GM21737 (cell line): ENCODE measurements around the gene AFF3.

ENCODE experiments used
- ATAC-seq: cut with Tn5 transposase; IDR thresholded peaks from one replicate; pipeline ENCODE4 v1.9.1; 2021; ENCODE audit warnings: mild to moderate bottlenecking, moderate library complexity; ENCODE audit not compliant: unreplicated experiment

Gene AFF3

DNA sequence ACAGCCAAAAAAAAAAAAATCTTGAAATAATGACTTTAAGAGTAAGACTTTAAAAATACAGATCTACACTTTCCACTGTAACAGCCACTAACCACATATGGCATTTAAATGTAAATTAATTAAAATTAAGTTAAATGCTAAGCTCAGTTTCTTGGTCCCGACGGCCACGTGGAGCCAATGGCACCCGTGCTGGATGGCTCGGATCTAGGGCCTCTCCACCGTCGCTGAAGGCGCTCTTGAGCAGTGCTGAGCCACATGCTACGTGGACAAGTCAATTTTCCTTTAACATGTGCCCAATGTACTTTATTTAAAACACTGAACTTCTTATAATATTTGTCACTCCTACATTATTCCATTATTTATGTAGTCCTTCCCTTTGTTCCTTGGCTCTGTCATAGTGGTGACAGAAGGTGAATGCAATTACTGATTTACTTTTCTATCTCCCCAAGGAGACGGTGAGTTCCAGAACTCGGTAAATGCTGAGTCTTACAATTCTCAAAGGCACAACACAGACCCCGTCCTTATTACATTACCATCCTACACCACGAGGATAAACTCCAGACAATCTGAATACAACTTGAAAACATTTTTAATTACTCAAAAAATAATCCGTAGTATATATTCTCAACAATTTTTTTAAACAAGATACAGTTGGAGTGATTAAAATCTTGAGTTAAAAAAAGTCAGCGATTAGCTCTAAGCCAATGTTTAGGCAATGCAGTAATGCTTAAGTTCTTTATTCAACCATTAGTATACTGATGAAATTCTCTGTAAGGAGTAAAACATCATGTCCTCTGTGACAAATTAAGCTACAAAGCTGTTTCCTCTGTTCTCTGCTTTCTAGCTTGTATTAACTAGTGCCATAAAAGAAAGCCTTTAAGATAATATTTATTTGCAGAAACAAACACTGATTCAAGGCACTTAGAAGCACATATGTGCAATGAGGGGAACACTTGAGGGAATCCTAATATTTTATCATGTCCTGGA is 95.1 kb downstream of the AFF3 start:
- no peak for ATAC-seq

DNA sequence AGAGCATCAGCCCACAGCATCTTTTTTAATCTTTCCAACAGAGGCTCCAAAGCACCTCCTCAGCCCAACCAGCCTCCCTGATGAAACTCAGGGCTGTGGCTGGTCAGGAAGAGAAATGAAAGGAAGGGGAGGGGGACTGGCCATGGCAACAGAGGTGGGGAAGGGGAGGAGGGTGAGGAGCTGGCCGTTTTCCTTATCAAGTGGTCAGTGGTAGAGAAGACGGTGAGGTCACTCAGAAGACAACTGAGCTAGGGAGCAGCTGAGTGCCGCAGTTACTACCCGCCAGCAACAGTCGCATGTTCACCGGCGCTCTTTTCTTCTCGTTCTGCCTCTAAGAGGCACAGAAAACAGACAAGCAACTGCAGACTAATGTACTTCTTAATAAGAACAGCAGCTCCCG is 97.4 kb downstream of the AFF3 start:
- ATAC-seq = no peak

DNA sequence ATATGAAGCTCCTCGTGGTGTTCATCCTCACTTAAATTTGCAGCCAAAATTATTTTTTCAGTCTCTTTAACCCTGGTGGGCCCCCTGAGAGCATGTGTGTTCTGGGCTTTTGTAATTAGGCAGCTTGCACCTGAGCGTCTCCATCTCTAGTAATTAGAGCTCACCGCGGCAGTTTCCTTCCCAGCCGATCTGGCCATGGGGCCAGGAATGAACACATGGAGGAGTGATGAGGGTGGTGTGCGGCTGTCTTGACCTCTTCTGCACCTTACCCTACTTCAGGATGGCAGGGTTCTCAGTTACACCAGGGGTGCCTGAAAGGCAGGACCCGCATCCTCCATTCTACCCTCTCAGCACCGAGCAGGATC is 98.5 kb downstream of the AFF3 start:
- no peak for ATAC-seq

DNA sequence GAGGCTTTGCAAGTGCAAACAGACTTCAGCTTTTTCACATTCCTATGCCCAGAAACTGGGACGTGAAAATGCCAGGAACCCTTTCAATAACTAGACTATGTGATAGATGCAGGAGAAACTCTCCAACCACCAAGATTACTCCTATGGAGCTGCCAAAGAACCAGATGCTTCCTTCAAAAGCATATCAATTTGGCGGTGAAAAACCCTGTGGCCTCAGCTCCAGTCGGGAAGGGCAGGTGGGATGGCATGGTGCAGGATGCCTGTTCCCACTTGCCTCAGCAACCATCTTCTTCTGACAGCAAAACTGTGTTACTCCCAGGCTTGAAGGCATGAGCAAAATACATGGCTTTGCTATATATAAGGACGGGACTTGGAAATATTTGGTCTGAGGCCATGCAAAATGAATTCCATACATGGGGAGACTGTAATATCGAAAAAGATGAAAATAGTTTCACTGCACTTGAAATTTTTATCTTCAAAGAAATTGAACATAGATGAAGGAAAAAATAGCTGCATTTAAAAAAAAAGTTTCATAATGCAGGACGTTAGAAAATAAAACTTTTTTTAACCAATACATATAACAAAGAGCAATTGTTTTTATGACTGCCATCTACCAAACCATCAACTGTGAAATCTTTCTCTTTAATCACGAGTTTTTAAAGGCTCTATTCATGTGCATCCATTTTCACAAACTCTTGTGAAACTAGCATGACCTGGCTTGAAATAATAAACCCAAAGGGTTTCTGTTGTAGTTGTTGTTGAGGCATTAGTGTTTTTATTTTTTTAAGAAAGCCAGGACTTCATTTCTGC is 99.1 kb downstream of the AFF3 start:
- no peak for ATAC-seq

DNA sequence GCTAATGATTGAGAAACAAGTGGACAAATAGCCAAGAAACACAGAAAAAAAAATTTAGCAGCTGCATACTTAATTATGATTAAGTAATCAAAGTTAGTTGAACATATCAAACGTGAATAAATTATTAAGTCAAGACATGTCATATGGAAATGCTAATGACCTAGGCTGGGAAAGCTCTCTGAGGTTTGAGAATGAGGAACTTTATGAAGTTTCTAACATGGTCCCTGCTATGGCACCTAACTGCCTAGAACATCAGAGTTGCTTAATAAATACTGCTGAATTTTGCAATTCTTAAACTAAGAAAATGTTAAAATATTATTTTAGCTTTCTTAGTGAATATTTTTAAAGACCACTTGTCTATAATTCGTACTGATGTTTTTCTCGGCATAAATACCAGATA is 99.8 kb downstream of the AFF3 start:
- ATAC-seq = no peak

DNA sequence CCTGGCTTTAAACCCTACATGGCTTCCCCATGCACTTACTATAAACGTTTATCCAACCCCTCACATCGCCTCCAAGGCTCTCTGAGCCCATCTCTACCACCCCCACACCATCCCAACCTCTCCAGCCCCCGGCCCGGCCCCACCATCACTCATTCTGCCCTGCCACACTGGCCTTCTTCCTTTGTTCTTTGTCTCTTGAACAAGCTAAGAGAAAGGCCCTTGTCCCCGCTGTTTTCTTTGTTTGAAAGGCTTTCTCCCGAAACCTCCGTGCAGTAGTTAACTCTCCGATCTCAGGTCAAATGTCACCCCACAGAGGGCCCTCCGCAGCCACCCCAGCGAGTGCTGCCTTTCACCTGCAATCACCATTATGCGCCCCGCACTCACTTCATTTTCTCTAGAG is 100.4 kb downstream of the AFF3 start:
- ATAC-seq = no peak

DNA sequence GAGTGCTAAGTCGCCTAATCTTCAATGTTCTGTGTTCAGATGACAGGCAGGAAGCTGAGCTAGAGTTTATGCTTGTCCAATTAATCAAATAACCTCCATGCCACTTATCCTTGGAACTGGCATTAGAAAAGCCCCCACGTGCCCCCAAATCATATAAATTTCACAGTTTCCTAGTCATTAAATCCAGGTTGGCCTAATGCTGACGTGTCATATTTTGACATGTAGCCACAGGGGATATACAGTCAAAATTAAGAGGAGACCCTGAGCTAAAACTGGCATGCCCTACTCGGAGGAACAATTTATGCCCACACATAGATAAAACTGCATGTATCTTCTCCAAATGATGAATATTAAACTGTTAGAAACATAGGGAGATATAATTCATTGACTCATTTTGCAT is 101.0 kb downstream of the AFF3 start:
- ATAC-seq = no peak

DNA sequence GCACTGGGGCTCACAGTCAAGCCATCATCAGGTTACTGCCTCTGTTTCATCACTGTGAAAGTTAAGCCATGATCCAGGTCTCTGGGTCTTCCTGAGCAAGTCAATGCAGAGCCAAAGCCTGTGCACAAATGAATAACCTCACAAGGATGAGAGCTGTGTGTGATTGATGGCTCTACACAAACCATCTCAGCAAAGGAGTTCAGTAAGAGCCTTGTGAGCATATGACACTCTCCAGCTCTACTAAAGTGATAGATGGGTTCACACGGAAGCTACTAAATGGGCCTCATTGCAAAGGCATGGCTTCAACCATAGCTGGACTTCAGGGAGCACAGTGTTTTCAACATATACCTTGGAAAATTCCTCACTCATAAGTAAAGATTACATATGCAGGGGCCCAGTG is 101.5 kb downstream of the AFF3 start:
- ATAC-seq = no peak

DNA sequence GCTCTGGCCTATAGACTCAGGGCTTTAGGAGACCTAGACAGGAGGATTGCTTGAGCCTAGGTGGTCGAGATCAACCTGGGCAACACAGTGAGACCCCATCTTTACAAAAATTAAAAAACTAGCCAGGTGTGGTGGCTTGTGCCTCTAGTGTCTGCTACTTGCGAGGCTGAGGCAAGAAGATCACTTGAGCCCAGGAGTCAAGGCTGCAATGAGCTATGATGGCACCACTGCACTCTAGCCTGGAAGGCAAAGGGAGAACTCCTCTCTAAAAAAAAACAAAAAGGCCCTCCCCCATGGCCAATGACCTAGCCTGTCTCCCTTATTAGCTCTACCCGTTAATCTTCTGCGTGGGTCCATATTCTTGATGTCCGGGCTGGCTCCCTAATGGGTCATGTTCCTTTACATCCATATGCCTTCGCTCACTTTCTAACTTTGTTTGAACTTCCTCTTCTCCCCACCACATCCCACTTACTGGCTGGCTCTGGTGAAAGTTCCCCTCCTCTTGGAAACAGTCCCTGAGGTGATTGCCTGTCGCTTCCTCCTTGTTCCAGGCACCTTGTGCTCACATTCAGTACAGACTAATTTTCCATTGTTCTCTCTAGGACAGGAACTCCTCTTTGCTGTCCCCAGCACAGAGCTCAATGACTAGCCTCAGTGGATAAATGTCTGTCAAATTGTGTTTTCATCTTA is 103.0 kb downstream of the AFF3 start:
- ATAC-seq = no peak

DNA sequence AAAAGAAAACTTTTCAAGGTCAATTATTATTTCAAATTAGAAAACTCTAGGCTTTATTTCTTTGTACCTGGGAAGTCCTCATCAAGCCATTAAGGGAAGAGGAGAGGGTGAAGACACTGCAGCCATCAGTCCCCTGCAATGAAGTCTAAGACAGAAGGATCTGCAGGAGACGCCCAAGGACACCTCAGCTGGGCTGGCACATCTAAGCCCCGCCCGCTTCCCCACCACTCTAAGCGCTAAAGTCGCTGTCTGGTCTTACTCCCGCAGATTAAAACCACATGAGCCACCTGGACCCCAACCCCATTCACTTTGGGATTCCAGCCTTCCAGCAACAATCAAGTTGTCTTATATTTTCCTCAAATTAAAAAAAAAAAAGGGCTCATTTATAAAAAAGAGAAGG is 104.4 kb downstream of the AFF3 start:
- no peak for ATAC-seq

DNA sequence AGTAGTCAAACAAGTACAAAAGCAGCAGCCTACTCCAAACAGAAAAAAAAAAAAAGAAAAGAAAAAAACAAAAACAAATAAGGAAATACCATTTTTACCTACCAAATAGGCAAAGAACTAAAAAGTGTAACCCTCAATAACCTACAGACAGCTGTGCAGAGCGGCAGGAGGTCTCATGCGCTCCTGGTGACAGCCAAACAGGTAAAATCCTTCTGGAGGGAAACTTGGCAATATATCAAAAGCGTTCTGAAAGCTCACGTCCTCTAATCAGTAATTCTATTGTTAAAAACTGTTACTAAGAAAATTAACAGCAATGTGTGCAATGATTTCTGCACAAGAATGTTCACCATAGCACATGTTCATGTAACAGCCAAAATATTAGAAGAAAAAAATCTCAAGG is 105.6 kb downstream of the AFF3 start:
- ATAC-seq = no peak

DNA sequence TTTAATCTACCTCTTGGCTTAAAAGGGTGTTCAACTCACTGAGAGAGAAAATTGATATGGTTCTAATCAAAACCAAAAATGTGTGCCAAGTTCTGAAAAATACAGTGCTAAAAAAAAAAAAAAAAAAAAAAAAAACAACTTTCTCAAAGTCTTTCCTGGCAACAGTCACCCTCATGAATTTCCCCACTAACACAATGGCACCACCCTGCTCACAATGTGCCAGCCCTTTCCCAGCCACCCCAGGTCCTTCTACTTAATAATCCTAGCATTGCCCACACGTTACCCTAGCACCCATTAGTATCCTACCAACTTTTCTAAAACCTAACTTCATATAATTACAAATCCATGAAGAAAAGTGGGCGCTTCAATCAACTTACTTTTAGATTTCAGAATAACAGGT is 106.4 kb downstream of the AFF3 start:
- no peak for ATAC-seq

DNA sequence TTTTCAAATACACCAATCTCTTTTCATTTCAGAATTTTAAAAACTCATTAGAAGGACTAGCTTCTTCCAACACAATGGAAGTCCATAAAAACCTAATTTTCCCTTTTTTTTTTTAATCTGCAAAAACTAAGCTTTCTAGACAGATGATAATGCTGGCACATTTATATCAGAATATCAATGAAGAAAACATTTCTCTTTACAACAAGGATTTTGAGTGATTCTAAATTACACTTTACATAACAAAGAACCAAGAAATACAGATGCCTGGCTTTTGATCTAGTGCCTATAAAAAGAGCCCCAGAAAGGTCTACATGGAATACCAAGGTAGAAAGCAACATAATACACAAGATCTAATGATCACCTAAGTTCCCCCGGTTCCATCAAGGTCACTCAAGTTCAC is 108.0 kb downstream of the AFF3 start:
- ATAC-seq = no peak

DNA sequence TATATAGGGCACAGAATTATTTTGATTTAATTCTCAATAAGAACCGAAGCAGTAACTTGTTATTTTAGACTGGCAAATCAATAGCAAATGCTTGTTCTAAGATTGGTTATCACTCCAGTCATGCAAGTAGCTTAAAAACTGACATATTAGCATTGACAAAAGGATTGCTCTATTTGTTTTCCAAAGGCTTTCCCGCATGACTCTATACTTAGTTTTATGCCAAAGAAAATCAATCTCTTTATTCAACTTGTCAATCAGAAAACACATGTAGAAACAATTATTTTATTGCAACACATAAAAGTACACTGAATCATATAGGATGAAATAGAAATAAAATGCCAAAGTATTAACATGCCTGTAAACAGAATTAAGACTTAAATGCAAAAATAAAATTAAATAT is 108.4 kb downstream of the AFF3 start:
- no peak for ATAC-seq

DNA sequence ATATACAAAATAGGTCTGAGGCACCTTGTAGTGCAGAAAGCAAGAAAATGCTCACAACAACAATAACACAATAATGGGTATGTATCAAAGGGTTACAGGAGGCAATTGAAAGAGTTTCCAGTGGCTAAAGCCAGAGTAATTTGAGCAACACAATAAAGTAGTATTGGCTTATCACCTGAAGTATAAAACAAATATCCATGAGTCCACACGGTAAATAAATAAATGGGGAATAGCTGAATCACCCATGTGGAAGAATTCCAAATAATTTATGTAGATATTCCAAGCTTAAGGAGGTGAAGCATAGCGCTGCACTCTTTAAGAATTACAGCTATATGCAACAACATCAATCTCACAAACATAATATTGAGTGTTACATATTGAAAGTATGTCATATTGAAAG is 110.8 kb downstream of the AFF3 start:
- ATAC-seq = no peak

DNA sequence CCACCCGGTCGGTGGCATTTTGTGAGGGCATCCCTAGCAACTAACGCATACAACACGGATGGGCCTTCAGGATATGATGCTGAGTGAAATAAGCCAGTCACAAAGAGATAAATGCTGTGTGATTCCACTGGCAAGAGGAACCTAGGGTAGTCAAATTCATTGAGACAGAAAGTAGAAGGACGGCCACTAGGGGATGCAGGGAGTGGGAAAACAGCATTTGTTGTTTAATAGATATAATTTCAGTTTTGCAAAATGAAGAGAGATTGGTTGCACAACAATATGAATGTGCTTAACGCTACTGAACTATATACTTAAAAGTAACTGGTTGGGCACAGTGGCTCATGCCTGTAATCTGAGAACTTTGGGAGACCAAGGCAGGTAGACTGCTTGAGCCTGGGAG is 112.9 kb downstream of the AFF3 start:
- no peak for ATAC-seq

DNA sequence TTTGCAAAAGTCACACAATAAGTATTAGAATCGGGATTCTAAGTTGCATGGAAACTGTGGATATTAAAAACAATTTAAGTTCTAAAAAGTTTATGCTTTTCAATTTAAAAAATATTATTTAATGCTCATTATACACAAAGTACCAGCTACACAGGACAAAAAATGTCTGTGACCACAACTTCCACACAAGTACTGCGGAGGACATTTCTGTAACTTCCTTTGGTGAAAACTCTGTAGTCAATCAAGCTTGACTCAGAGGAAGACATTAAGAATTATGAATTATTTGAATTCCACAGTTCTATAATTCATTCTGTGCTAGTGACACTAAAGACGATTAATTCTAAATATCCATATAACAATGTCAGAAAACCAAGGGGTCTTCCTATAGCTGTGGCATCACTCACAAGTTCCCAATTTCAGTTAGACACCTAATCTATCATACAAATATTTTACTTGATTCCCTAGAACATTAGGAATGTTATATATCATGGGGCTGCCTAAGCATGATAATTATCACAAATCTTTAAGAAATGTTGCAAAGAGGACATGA is 120.5 kb downstream of the AFF3 start:
- no peak for ATAC-seq

DNA sequence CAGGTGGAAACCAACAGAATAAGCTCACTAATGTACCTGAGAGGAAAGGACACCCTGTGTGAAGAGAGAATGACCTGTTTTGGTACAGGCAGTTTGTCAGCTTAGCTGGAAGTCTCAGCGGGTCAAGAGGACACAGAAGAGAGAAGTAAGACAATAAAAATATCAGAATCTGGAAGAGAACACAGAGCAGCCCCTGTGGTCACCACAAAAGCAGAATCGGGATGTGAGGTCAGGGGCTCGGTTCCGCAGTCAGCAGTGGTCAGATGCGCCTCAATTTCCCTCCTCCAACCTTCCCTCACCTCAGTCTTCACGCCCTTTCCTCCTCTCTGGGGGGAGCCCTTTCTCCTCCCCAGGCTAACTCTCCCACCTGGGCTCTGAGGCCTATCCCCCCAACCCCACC is 122.9 kb downstream of the AFF3 start:
- no peak for ATAC-seq

DNA sequence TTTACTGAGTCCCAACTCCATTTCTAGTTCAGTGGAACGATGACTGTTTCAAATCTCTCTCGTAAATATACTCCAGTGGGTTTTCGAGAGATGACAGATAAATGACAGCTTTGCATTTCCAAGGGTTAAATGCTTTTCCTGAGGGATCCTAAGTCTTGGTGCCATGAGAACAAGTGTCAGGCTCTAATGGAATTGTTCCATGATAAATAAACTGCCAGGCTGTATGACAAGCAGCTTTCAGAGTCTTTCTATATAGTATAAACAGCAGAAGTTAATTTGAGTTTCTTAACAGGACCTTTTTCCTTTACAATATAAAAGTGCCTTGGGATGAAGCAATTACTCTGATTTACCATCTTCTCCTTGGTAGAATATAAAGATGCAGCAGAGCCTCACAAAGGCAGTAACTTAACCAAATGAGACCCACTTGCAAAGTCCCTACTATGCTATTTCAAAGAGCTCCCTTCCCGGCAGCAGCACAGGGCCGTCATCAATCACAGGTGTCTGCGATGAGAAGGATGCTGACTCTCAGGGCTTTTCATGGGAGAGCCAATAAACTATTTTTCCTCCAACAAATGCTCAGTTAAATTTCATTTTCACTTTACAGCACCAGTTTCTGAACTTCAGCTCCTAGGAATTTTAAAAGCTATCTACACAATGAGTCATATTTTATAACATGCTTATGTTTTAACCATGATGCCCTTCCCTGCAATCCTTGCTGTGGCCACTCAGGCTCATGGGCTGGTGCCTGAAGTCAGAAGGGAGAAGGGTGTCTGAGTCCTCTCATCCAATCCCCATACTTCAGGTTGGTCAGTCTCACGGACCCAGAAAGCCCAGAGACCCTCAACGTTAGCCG is 123.8 kb downstream of the AFF3 start:
- ATAC-seq = no peak

DNA sequence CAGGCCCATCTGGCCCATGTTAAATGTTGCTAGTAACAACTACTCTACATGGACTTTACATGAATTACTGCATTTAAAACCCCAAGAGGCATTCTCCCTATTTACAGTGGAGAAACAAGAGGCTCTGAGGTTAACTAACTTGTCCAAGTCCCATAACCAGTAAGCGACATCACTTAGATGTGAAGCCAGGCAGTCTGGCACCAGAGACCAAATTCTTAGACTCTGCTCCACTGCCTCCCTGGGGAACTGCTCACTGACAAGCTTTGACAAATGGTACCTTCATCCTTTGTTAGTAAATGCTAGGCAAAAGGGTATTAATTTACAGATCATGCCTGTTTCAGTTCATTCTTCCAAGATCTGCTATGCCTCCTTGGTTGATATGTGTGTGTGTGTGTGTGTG is 124.8 kb downstream of the AFF3 start:
- no peak for ATAC-seq
